GM12891 (cell line): ENCODE measurements around the gene BAK1.

Experiments
- DNase-seq: peaks from one replicate; pipeline ENCODE4 v3.0.0; 2011; ENCODE audit warnings: low spot score; ENCODE audit not compliant: insufficient read length
- FAIRE-seq: peaks from 2 replicates; lab custom pipeline; 2011; peaks lifted over from hg19 to GRCh38; lab: Jason Lieb, UNC
- PAX5 ChIP-seq: IDR thresholded peaks from 2 replicates; pipeline ENCODE4 v1.6.1; 2011; ENCODE audit warnings: low read length, moderate library complexity, mild to moderate bottlenecking; ENCODE audit not compliant: insufficient read depth, severe bottlenecking
- POLR2A ChIP-seq: IDR thresholded peaks from 2 replicates; pipeline ENCODE4 v1.6.1; 2011; ENCODE audit warnings: low read depth, low read length, control low read depth
- POLR2AphosphoS5 ChIP-seq: IDR thresholded peaks from 2 replicates; pipeline ENCODE4 v1.6.1; 2011; ENCODE audit warnings: low read depth, low read length, control low read depth
- POU2F2 ChIP-seq: IDR thresholded peaks from 2 replicates; pipeline ENCODE4 v1.6.1; 2011; ENCODE audit warnings: low read depth, mild to moderate bottlenecking, control low read depth, low read length, moderate library complexity
- SPI1 ChIP-seq: IDR thresholded peaks from 2 replicates; pipeline ENCODE4 v1.6.1; 2011; ENCODE audit warnings: low read depth, low read length, control low read depth
- TAF1 ChIP-seq: IDR thresholded peaks from 2 replicates; pipeline ENCODE4 v1.6.1; 2011; ENCODE audit warnings: low read depth, low read length, control low read depth

Gene BAK1

GRCh38 chr6:33587529-33587928 lies 7.5 kb upstream of the BAK1 start:
- FAIRE-seq: no peak
- TF ChIP-seq POLR2AphosphoS5 (no peak), POLR2A (no peak), SPI1 (no peak), TAF1 (no peak), POU2F2 (no peak), PAX5 (no peak)

GRCh38 chr6:33586108-33586640 lies 6.1 kb upstream of the BAK1 start:
- TF ChIP-seq PAX5 (no peak), TAF1 (no peak), POLR2A (no peak), POU2F2 (no peak), SPI1 (no peak), POLR2AphosphoS5 (no peak)
- FAIRE-seq (no peak), DNase-seq (no peak)

More at GRCh38 chr6:33587529-33587928, 7.5 kb upstream of the BAK1 start:
- DNase-seq: no peak

- DNase-seq (peak; percentile 82), FAIRE-seq (peak; percentile 86)
- no peak for TF ChIP-seq POU2F2
- TF ChIP-seq POLR2A: 0 out of 2 replicates have a peak, but pooled peaks have one; percentile 42
- TF ChIP-seq SPI1: 0 out of 2 replicates have a peak, but pooled peaks have one; percentile 21
- TF ChIP-seq PAX5: no peak
- no peak for TF ChIP-seq TAF1
- TF ChIP-seq POLR2AphosphoS5: no peak
These were observed 5.5 kb upstream of the BAK1 start for GRCh38 chr6:33585403-33586107.

- TF ChIP-seq PAX5 (no peak), SPI1 (no peak), TAF1 (no peak), POLR2AphosphoS5 (no peak), POU2F2 (no peak), POLR2A (no peak)
- FAIRE-seq: no peak
These were observed 4.8 kb upstream of the BAK1 start for GRCh38 chr6:33584700-33585402.

DNA sequence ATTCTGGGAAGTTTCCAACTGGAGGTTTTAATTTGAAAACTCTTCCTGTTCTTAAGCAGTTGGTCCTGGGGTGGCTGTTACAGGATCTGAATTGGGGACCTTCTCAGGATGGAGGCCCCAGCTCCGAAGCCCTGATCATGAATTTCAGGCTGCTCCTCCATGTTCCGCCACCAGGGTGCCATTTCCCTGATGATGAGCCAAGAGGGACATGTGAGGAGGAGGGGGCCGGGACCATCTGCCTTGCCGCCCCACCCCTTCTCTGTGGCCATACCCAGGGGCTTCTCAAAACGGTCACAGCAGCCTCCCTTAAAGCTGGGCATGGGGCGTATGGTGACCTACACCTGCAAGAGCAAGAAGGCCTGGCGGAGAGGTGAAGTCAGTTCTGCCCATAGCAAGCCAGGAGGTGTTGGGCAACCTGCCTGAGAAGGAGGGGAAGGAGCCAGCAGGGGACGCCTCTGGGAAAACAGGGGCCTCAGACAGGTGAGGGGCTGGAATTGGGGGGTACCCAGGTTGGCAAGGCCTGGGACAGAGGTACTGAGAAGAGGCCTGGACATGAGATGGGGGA lies 3.6 kb upstream of the BAK1 start:
- FAIRE-seq: no peak
- TF ChIP-seq POLR2A: no peak
- no peak for TF ChIP-seq TAF1
- TF ChIP-seq POU2F2: no peak
- TF ChIP-seq SPI1: no peak
- no peak for DNase-seq

More at GRCh38 chr6:33584700-33585402, 4.8 kb upstream of the BAK1 start:
- no peak for DNase-seq

- FAIRE-seq (no peak), DNase-seq (no peak)
- TF ChIP-seq PAX5 (no peak), POU2F2 (no peak), TAF1 (no peak), POLR2A (no peak), POLR2AphosphoS5 (no peak), SPI1 (no peak)
These were observed 1.1 kb upstream of the BAK1 start for GRCh38 chr6:33581186-33581585.

DNA sequence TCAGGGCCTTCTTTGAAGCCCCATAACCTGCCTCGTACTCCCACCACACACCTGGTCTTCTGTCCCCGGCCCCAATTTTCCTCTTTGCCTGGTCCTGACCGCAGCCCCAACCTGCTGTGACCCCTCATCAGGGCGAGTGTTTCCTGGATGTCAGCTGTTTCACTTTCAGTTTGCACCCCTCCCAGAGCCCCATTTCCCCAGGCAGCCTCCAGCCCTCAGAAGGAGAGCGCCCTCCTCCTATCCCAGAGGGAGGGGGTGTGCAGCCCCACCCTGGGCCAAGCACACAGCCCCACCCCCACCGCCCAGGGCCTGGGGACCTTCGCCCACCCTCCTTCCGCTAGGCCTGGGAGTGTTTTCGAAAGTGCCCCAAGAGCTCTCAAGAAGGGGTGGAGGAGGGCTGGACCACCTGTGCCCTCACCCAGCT lies 1.5 kb downstream of the BAK1 start:
- peak; percentile 68 for DNase-seq
- TF ChIP-seq SPI1 (0 out of 2 replicates have a peak, but pooled peaks have one; percentile 0), POLR2A (no peak), PAX5 (no peak), POU2F2 (0 out of 2 replicates have a peak, but pooled peaks have one; percentile 24), TAF1 (no peak)
- FAIRE-seq: peak; percentile 87

GRCh38 chr6:33578164-33578563 lies 1.9 kb downstream of the BAK1 start:
- FAIRE-seq: no peak
- TF ChIP-seq POLR2A: no peak
- no peak for TF ChIP-seq POLR2AphosphoS5
- TF ChIP-seq POU2F2: no peak
- TF ChIP-seq SPI1: no peak
- no peak for TF ChIP-seq PAX5
- TF ChIP-seq TAF1: no peak
- no peak for DNase-seq

DNA sequence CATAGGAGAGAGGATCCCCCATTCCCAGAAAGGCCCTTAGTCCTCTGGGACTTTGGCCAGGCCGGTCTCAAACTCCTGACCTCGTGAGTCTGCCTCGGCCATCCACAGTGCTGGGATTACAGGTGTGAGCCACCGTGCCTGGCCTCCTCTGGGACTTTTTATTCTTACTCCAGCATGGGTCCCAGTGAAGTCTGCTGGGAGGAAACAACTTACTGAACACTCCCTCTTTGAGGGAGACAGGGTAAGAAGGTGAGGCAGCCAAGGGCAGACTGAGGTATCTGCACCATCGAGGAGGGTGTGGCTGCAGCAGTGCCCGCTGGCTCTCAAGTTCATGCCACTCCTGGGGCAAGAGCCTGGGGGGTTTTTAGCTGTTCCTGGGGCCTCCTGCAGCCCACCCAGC lies 2.4 kb downstream of the BAK1 start:
- DNase-seq (no peak), FAIRE-seq (no peak)
- TF ChIP-seq SPI1: no peak
- no peak for TF ChIP-seq PAX5
- TF ChIP-seq POU2F2: no peak
- no peak for TF ChIP-seq POLR2A
- no peak for TF ChIP-seq TAF1
- no peak for TF ChIP-seq POLR2AphosphoS5
